Right lung (tissue), 5 donors: ENCODE measurements around the gene TLK2. TPM values are rescaled to one million over a fixed set of nuclear protein-coding genes. Genes with fewer than 3 reads are reported as not detected.

Experiments used
- DNase-seq, 2 donors: peaks; one replicate each; pipeline ENCODE4 v3.0.0-alpha.2; 2013
- polyA plus RNA-seq, 5 donors: library from polyadenylated mRNA; unstranded; fragments of 120-200 nt; gene quantifications; one replicate each; pipeline versions ENCODE4 v1.2.1 to v1.2.3, GENCODE V29; 2013; ENCODE audit warnings: inconsistent platforms in 1 of 5, low replicate concordance in 1 of 5; ENCODE audit not compliant: insufficient read length in 5 of 5, insufficient read depth in 1 of 5

The TLK2 gene
- polyA plus RNA-seq, 5 donors = 55.2 to 73.9 (median 70.2) TPM

DNA sequence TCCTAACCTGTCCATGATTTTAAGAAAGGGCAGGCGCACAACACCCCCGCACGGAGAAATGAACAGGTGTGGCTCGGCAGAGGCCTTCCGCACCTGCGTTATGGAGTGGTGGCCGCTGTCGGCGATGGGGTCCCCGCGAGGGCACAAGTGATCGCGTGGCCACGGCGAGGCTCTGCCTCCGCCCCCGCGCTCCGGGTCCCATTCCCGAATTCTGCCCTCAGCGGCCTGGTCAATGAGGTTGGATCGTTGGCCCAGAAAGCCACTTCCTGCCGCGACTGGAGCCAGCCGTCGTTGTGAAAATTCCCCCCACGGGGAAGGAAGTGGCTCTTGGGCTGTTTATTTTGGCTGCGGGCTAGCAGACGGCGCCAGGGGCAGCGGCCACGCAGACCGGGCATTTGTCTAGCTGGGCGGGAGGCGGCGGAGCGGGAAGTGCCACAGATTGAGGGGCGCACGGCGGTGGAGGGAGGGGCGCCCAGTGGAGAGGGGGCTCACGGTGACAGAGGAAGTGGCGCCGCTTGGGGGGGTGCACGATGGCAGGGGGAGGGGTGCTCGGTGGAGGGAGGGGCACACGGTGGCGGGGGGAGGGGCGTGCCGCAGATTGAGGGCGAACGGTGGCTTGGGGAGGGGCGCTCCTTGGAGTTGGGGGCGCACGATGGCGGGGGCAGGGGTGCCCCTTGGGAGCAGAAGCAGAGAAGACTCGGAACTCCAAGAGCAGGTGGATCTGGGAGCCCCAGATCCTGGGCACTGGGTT lies 173.8 kb downstream of the TLK2 start:
- DNase-seq = peak; percentile 45 to 54

DNA sequence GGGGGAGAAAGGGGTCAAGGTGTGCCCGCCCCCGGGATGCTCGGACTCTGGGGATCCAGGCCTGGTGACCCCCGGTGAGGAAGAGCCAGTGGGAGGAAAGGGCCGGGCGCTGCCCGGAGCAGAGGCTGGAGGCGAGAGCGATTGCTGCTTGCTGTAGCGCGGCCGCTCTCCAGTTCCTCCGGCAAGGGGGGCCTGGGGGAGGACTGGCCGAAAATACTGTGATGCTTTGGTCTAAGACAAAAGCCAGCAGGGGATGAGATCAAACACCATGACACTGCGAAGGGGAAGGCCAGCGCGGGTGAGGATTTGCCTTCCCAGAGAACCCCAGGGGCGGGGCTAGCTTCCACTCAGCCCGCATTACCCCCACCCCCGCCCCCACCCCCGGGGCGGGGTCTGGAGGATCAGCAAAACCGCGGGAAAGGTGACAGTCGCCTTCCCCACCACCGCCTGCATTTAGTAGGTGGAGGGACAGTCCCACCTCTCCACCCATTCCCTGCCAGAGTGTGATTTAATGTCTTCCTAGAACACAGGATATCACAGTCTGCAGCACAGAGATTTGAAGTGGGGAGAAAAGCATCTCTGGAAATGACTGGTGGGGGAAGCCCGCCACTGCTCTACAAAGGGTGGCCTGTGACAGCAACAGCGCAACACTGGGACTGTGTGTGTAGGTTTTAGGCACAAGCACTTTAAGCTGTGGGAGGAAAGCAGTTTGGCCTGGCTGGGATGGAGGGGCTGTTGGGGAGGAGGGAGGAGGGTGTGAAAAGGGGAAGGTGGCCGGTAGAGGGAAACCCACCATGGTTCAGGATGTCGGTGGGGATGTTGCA lies 174.6 kb downstream of the TLK2 start:
- peak; percentile 51 to 58 for DNase-seq

DNA sequence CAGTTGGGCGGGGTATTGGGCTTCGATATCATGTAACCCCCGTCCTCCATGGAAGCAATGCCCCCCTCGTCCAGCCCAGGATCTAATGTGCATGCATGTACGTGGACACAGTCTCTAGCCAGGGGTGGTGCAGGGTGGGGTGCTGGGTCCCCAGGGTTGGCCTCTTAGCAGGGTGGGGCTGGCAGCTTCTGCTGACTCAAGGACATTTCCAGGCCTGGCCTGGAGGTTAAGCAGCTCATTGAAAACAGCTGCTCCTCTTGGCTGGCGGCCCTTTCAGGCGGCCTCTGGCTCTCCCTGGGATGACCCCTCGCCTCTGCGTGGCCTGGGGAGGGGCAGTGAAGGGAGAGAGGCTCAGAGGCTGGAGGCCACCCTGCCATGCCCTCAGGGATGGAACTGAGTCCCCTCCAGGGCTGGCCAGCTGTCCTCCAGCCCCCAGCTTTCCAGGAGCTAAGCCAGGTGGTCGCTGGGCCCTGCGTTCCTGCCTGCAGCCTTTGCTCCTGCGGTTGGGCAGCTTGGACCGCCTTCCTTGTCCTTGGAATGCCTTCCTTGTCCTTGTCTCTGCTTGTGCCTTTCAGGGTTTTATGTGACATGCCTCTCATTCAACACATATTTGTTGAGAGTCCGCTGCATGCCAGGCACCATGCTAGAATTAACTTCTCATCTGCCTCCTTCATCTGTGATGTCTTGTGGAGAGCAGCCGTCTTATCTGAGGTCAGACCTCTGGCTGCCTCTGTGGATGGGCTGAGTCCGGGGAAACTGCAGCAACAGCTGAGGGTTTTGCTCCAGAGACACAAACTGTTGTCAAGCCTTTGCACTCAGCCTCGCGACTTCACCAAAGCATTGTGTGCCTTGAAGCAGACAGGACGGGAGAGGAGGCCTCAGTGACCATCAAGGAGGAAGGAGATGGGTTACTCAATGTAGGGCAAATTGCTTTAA lies 175.5 kb downstream of the TLK2 start:
- peak; percentile 81 for DNase-seq

DNA sequence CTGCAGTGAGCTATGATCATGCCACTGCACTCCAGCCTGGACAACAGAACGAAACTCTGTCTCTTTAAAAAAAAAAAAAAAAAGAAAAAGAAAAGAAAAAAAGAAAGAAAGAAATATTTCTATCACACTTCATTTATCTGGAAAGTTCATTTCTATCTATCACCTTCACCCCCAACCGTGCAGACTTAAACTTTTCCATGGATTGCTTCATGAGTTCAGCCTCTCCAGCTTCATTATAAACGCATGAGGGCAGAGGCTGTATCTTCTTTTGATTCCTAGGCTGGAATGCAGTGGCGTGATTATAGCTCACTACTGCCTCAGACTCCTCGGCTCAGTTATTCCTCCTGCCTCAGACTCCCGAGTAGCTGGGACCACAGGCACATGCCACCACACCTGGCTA lies 177.0 kb downstream of the TLK2 start:
- peak in 1 of 2 donors; percentile 36 for DNase-seq

DNA sequence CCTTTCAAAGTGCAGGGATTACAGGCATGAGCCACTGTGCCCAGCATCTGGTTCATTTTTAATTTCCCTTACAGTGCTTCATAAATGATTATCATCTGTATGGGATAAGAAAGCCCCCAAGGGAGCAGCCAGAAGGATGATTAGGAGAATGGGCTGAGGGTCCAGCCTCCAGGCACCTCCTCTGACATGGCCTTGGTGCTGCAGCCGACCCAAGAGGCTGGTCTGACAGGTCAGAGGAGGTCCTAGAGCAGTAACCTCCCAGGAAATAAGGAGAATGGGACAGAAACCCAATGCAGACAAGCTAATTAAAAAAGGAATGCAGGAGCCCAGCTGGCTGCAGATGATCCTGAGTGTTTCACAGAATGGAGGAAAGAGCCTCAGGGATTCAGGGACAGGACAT lies 177.8 kb downstream of the TLK2 start:
- DNase-seq = no peak

DNA sequence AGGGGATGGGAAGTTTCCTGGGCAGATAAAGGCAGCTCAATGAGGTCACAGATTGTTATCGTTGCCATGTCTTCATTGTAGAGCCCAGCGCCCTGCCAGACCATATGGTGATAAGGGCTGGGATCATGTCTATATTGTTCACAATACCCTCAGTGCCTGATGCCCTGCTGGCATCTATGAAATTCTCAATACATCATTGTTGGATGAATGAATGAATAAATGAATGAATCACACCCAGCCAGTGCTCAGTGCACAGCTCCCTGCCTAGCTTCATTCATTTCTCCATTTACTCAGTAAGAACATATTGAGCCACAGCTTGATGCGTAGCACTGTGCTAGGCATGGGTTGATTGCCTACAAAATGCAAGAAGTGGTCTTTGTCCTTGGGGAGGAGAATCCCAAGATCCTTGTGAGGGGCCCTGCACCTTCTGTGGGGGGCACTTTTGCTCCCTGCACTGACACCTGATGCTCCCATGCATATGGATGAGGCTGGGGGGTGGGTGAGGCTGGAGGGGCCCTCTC lies 178.6 kb downstream of the TLK2 start:
- DNase-seq = no peak

DNA sequence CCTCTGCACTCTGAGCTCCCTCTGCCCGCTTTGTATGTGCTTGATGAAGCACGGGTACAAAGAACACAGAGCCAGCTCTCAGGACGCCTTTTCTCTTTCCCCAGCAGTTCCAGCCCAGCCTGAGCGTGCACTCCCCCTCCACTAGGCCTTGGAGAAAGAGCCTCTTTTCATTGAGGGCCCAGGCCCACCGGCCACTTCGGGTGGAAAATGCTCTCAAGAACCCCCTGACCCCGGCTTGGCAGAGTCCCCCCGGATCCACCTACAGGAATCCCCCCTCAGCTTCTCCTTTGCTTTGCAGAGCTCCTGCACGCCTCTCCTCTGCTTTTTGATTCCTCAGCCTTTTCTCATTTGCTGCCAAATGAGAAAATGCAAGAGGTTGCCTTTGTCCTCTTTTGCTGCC lies 179.1 kb downstream of the TLK2 start:
- no peak for DNase-seq

DNA sequence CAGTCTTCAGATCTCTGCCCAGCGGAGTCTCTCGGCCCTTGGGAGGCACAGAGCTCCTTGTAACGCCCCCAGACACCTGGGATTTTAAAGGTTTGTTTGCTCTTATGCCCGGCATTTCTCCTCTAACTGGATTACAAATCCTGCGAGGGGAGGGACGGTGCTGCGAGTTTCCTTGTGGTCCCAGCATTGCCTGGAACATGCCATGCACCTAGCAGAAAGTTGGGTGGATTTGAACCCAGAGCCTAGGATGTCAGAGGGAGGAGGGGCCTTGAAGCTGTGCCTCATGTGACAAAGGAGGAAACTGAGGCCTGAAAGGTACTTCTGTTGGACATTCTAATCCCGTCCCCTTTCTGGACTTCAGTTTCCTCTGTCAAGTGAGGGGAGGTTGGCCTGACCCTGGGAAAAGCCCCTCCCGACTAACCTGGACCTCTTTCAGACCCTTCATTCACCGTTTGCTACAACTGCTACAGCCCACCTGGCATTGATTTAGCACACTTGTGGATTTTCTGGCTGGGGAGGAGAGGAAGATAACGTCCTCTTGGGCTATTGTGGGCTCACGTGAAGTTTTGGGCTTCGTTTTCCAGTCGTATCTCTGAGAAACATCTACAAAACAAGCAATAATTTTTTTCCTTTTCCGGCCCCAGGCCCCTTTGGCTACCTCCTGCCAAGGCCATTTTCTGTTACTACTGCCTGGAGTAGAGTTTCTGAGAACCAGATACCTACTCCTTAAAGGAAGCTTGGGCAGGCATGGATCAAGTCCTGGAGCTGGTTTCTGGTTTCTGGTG lies 179.7 kb downstream of the TLK2 start:
- DNase-seq = no peak

DNA sequence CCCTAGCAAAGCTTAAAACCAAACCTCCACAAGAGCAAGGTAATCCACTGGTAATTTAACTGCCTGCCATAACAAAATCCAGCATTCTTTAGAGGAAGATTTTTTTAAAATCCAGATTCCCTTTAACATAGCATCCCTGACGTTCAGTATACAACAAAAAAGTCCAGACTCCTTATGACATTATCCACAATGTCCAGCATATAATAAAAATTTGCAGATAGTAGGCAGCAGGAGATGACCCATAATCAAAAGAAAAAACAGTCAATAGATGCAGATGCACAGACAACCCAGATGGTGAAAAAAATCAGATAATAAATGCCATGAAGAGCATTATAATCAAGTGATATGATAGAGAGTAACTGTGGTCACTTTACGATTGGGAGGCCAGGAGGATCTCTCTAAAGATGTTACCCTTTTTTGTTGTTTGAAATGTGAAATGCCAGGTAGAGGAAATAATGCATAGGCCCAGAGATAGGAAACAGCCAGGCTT lies 182.0 kb downstream of the TLK2 start:
- DNase-seq = no peak

DNA sequence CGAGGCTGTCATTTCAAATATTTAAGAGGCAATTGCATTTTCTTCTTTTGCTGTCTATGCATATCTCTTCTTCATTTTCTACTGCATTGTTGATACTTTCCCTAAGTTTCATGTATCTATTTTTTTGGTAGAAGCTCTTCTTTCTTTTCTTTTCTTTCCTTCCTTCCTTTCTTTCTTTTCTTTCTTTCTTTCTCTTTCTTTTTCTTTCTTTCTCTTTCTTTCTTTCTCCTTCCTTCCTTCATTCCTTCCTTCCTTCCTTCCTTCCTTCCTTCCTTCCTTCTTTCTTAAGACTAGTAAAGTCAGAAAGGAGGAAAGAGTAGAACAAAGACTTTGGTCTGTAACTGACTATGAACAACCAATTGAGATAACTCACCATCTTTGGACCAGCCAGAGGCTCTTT lies 182.7 kb downstream of the TLK2 start:
- DNase-seq = no peak

DNA sequence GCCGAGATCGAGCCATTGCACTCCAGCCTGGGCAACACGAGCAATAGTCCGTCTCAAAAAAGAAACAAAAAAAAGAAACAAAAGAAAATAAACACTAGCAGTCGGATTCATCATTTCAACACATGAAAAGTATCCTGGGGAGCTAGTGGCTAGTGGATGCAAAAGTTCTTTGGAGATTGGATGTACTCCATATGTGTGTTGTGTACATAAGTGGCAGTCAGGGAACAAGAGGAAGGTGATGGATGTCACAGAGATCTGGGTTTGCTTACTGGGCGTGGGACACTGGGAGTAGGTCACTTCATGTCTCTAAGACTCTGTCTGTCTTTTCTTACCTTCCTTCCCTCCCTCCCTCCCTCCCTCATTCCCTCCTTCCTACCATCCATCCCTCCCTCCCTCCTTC lies 184.2 kb downstream of the TLK2 start:
- no peak for DNase-seq

Other genes starting within 250 kb of the TLK2 start
- gene EFCAB3, start 98.3 kb upstream of the TLK2 start, polyA plus RNA-seq = under 1 TPM; 0.50 to 0.70 (median 0.54) TPM
- 10 to 100 TPM; 16.9 to 21.4 (median 18.4) TPM for gene METTL2A, start 54.9 kb upstream of the TLK2 start, polyA plus RNA-seq
- 100 to 1,000 TPM in 2 of 5 donors, 10 to 100 TPM in 3; 69.9 to 144 (median 93.6) TPM for gene MRC2, start 148.8 kb downstream of the TLK2 start, polyA plus RNA-seq